Amniotic stem cell (primary cell): ENCODE data around the gene PTPRD.

Experiments used
- DNase-seq: peaks from one replicate; lab custom pipeline; 2025; lab: John Stamatoyannopoulos, UW

PTPRD gene

GRCh38 chr9:8429768-8430167, 2183.0 kb downstream of the PTPRD start:
- no peak for DNase-seq

GRCh38 chr9:8429157-8429556, 2183.6 kb downstream of the PTPRD start:
- no peak for DNase-seq

GRCh38 chr9:8428389-8428788, 2184.4 kb downstream of the PTPRD start:
- no peak for DNase-seq

GRCh38 chr9:8424786-8425410, 2187.9 kb downstream of the PTPRD start:
- DNase-seq: no peak

GRCh38 chr9:8420416-8420815, 2192.4 kb downstream of the PTPRD start:
- DNase-seq: no peak

- DNase-seq: no peak
Measured at GRCh38 chr9:8419596-8420275, 2193.1 kb downstream of the PTPRD start.

GRCh38 chr9:8417341-8417740, 2195.5 kb downstream of the PTPRD start:
- no peak for DNase-seq

GRCh38 chr9:8412327-8412726, 2200.5 kb downstream of the PTPRD start:
- no peak for DNase-seq

- DNase-seq: no peak
Measured at GRCh38 chr9:8408575-8409190, 2204.1 kb downstream of the PTPRD start.

- DNase-seq: no peak
Measured at GRCh38 chr9:8401961-8402705, 2210.7 kb downstream of the PTPRD start.

- no peak for DNase-seq
Measured at GRCh38 chr9:8400378-8400777, 2212.4 kb downstream of the PTPRD start.

- no peak for DNase-seq
Measured at GRCh38 chr9:8395022-8395421, 2217.8 kb downstream of the PTPRD start.

- DNase-seq: no peak
Measured at GRCh38 chr9:8394341-8394740, 2218.5 kb downstream of the PTPRD start.

- DNase-seq: no peak
Measured at GRCh38 chr9:8392866-8393265, 2219.9 kb downstream of the PTPRD start.

- no peak for DNase-seq
Measured at GRCh38 chr9:8391566-8391965, 2221.2 kb downstream of the PTPRD start.

- no peak for DNase-seq
Measured at GRCh38 chr9:8391132-8391531, 2221.7 kb downstream of the PTPRD start.

GRCh38 chr9:8390571-8390970, 2222.2 kb downstream of the PTPRD start:
- DNase-seq: no peak

- DNase-seq: no peak
Measured at GRCh38 chr9:8389531-8389930, 2223.3 kb downstream of the PTPRD start.

- DNase-seq: no peak
Measured at GRCh38 chr9:8388132-8388531, 2224.7 kb downstream of the PTPRD start.

GRCh38 chr9:8384091-8384490, 2228.7 kb downstream of the PTPRD start:
- DNase-seq: no peak

- DNase-seq: no peak
Measured at GRCh38 chr9:8382777-8383527, 2229.8 kb downstream of the PTPRD start.

- no peak for DNase-seq
Measured at GRCh38 chr9:8382266-8382665, 2230.5 kb downstream of the PTPRD start.
